DMS79 treated with DMSO at 0.1 percent for 48 hours (cell line): ENCODE data around the gene GLRA1.
"Not testable (repeated sequence)": the region's sequence is repeated elsewhere in the genome, so short reads cannot be mapped to it uniquely, and the experiment has no call there.

ENCODE experiments used
- DNase-seq: peaks from one replicate; lab custom pipeline; 2025; lab: John Stamatoyannopoulos, UW

The GLRA1 gene

GRCh38 chr5:151812757-151813309, 111.8 kb downstream of the GLRA1 start:
- DNase-seq: no peak

DNA sequence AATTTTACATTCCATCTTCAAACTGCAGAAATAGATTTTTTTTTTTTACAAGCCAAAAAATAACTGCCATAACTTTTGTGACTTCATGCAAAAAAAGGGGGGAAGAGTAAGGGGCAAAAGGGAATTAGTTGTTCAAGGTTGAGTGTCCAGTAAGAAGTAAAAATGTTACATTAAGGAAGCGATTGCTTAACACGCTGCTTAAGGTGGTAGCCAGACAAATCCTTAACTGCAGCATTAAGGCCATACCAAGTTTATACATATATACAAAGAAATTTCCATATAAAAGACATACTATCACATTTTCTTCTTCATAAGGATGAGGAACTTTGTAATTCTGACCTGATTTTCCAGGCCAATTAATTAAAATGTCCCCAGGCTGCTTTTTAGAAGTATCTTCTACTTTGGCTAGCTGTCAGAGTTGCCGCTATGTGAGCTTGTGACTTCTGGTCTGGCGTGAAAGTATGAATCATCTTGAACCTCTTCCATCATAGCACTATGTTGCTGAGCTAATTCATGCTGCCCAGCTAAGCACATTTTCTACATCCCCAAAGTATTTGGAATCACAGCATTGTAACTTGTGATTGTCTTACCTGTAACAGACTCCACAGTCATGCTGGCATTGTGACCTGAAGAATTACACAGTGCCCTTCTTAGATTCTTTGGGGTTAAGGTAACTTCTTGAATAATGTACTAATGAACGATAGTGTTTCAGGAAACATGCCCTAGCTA, 112.9 kb downstream of the GLRA1 start:
- DNase-seq: no peak

GRCh38 chr5:151810897-151811296, 113.8 kb downstream of the GLRA1 start:
- no peak for DNase-seq

DNA sequence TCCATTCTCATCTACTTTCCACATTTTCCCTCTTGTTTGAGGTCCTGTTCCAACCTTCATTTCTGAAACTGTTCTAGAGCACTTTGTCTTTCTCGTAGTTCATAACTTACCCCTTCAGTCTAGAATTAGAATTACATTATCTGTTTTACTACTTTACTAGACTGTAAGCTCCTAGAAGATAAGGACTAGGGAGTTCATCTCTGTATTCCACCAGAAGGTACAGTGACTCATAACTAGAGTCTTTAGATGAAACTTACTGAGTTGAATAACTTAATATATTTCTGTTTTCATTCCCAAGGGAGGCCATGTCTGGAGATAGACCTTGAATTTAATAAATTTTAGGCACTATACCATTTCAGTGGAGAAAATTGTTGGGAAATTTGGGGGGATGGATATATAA, 114.2 kb downstream of the GLRA1 start:
- no peak for DNase-seq

DNA sequence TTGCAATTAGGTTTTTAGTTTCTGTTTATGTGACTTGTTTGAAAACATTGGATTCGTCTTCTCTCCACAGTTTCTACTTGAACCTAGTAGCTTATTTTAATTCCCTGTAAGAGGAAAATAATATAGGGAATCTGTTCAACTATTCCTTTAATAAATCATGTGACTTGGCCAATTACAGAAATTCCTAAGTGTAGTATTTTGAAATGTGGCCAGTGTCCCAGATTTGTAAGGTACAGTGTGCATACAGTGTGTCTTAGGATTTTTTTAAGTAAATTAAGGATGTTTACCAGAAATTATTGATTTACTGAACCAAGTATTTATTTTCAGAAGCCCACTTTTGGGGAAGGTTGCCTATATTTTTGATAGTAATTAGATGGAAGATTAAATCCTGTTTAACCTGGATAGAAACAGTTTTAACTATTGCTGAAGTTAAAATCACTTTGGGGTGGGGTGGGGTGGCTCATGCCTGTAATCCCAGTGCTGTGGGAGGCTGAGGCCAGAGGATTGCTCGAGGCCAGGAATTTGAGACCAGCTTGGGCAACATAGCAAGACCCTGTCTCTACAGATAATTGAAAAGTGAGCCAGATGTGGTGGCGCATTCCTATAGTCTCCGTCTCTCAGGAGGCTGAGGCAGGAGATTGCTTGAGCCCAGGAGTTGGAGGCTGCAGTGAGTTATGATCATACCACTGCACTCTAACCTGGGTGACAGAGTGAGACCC, 116.0 kb downstream of the GLRA1 start:
- no peak for DNase-seq

DNA sequence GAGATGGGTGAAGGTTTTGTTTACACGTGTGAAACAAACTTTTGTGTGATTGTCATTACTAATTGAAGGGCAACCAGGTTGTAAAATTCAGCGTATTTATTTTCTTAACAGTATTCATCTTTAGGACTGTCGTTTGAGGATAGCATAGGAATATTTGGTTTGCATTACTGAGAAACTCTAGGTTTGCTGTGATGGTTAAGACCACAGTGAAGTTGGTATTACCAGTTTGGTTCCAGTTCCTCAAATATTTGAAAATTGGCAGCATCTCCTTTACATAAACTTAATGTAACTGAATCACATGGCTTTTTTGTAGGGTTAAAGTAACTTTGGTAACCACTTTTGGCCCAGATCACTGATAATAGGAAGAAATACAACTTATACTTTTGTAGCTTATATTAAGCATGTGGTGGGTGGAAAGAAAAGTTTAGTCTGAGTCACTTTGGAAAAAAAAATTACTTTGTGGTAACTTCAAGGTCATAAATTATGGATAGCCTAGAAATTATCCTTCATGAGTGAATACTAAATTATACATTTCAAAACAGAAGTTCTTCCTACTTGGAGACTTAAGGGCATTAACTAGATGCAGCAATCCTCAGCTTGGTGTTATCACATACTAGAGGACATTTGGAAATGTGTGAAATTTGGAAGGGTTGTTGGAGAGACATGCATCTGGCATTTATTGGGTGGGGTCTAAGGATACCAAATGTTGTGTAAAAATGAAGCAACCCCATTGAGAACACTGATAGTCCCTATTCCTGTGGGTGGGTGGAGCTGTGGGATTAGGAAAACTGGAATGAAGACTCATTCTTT, 119.0 kb downstream of the GLRA1 start:
- DNase-seq: no peak

- DNase-seq: no peak
Measured at GRCh38 chr5:151800532-151800931, 124.1 kb downstream of the GLRA1 start.

DNA sequence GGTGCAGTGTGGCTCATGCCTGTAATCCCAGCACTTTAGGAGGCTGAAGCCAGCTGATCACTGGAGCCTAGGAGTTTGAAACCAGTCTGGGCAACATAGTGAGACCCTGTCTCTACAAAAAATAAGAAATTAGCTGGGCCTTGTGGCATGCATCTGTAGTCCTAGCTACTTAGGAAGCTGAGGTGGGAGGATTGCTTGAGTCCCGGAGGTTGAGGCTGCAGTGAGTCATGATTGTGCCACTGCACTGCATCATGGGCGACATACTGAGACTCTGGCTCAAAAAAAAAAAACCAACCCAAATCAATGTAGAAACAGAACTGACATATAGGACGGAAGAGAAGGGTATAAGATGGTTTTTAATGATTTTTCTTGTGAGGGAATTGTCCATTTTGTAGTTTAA, 125.2 kb downstream of the GLRA1 start:
- DNase-seq: no peak

- DNase-seq: no peak
Measured at GRCh38 chr5:151798674-151799073, 126.0 kb downstream of the GLRA1 start.

DNA sequence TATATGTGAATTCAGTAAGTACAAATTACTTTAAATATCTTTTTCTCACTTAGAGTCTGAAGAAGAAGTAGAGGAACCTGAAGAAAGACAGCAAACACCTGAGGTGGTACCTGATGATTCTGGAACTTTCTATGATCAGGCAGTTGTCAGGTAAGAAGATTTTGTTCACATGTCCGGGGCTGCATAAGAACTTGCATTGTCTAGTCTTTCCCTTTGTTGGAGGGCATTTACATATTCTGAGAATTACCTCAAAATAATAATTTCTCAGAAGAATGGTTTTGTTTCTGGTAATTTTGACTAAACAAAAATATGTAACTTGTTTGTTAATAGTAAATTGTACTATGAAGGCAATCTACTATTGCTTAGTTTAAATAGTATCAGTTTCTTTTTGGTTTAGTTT, 129.2 kb downstream of the GLRA1 start:
- no peak for DNase-seq

DNA sequence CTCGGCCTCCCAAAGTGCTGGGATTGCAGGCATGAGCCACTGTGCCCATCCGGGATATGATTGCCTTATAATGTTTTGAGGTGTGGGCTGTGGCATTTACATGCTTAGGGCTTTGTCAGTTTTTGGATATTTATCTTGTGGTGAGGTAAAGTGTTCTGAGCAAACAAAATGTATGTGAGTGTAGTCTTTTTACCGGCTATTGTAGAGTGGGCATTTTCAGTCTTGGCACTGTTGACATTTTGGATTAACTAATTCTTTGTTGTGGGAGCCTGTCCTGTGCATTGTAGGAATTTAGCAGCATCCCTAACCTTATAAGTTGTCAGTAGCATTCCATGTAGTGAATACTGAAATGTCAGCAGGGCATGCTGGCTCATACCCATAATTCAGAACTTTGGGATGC, 131.3 kb downstream of the GLRA1 start:
- DNase-seq: no peak

- no peak for DNase-seq
Measured at GRCh38 chr5:151787817-151788216, 136.8 kb downstream of the GLRA1 start.

- DNase-seq: no peak
Measured at GRCh38 chr5:151786468-151786867, 138.2 kb downstream of the GLRA1 start.

DNA sequence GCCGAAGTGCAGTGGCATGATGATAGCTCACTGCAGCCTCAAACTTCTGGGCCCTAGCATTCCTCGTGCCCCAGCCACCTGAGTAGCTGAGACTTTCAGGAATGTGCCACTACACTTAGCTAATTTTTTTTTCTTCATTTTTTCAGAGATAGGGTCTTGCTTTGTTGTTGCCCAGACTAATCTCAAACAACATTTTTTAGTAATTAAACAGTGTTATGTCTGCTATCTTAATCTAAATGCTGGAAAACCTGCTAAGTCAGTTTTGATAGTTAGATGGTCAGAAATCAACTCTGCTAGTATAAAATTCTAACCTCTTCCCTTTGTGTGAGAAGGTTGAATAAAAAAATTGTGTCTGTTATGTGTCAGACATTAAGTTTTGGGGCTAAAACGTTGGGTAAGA, 140.5 kb downstream of the GLRA1 start:
- DNase-seq: no peak

- DNase-seq: not testable (repeated sequence)
Measured at GRCh38 chr5:151783664-151784063, 141.0 kb downstream of the GLRA1 start.

GRCh38 chr5:151781201-151781600, 143.4 kb downstream of the GLRA1 start:
- DNase-seq: no peak

DNA sequence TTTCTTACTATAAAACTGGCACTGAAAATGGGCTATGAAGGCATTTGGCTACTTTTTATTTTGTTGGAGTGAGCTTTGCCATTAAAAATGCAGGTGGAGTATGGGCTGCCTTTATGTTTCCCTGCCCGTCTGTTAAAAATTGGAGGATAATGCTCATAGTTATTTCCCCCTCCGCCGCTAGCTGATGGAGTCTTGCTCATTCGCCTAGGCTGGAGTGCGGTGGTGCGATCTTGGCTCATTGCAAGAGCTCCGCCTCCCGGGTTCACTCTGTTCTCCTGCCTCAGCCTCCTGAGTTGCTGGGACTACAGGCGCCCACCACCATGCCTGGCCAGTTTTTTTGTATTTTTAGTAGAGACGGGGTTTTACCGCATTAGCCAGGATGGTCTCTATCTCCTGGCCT, 144.3 kb downstream of the GLRA1 start:
- no peak for DNase-seq

GRCh38 chr5:151779531-151780125, 145.0 kb downstream of the GLRA1 start:
- DNase-seq: no peak

DNA sequence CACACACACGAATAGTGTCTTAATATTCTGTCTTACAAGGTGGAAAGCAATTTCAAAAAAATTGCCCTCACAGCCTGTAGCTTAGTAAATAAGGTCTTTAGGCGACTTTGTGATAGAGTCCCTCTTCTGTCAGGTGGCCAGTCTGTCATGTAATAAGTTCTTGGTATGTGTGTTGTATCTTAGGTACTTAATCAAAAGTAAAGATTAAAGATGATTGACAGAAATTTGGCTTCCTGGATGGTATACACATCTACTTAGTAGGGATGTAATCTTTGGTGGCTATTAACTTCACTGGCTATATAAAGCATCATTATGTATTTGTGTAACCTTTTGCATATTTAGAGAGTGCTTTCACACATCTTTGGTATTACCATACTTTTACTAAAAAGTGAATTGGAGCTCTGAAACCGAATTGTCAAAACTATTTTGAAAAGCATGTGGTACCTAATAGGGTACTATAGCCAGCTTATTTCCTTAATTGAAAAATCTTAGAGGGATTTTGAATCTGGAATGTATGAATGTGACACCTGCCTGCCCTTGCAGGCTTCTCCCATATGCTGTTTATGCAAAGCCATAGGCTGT, 149.5 kb downstream of the GLRA1 start:
- DNase-seq: no peak

DNA sequence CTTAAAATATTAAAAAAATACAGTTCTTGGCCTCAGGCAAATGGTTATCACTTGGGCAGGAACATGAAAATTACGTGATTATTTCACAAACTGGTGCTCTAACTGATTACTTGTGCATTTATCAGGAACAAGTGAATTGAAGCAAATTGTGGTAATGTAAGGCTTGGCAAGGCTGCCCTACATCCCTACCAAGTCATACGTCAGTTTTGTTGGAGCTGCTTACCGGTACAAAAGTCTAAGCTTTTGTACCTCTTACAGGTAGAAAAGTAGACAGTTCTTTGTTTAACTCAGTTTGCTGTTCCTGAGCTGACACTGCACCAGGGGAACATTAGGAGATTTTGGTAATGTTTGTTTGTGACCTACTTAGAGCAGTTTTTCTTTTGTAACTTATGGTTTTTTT, 150.7 kb downstream of the GLRA1 start:
- DNase-seq: no peak

DNA sequence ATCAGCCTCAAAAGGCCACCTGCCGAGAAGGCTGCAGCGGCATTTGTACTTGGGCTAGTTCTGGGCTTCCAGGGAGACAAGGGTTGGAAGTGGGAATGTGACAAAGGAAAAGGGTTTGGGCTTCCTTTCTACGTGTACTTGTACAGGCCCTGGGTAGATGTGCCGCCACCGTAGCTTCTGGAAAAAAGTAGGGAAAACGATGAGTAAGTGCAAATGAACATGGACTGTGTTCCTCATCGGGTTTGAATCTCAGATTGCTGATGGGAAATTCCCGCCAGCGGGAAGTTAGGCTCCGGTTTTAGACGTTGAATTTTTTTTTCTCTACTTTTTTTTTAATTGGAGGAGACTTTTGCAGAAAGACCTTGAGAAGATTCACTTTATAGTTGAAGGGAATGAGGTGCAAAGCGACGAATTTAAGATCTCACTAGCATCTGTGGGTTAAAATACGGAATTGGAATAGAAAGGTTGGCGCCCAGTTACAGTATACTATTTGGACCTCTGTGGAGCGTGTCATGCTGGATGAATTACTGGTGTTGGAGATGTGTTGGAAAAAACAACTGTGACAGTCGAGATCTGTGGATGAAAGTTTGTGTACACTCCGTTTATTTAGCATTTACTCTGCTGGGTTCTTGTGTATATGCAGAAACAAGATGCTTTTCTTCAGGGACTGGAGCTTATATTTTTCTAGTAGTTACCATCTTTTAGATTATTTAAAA, 151.6 kb downstream of the GLRA1 start:
- DNase-seq: peak; percentile 19
